Suprapubic skin (tissue), 4 donors: Measurements from ENCODE around the gene PXK. TPM values are rescaled to one million over a fixed set of nuclear protein-coding genes. Genes with fewer than 3 reads are reported as not detected.

Experiments
- DNase-seq, 2 donors: peaks; one replicate each; pipeline ENCODE4 v3.0.0-alpha.2; 2019; ENCODE audit warnings: low spot score in 2 of 2
- H3K27ac ChIP-seq: fragments of 200-600 bp; sonication (generic); one replicate; pipeline ENCODE4 v1.5.1; 2019
- H3K27me3 ChIP-seq: fragments of 200-600 bp; sonication (generic); one replicate; pipeline ENCODE4 v1.5.1; 2019
- H3K36me3 ChIP-seq: fragments of 200-600 bp; sonication (generic); one replicate; pipeline ENCODE4 v1.5.1; 2019
- H3K4me1 ChIP-seq: fragments of 200-600 bp; sonication (generic); one replicate; pipeline ENCODE4 v1.5.1; 2019
- H3K4me3 ChIP-seq: fragments of 200-600 bp; sonication (generic); one replicate; pipeline ENCODE4 v1.5.1; 2019; ENCODE audit warnings: mild to moderate bottlenecking
- H3K9me3 ChIP-seq: fragments of 200-600 bp; sonication (generic); one replicate; pipeline ENCODE4 v1.5.1; 2019
- CTCF ChIP-seq, 2 donors: fragments of 200-600 bp in 1 of 2; fragments of 450-650 bp in 1 of 2; sonication (generic) in 1 of 2; IDR thresholded peaks; one replicate each; pipeline ENCODE4 v1.5.1; 2016 to 2019; ENCODE audit warnings: antibody characterized with exemption in 2 of 2, mild to moderate bottlenecking in 1 of 2, moderate library complexity in 1 of 2
- EP300 ChIP-seq: sonication (generic); formaldehyde crosslinking; IDR thresholded peaks from one replicate; pipeline ENCODE4 v1.6.1; 2017; ENCODE audit warnings: antibody characterized with exemption
- POLR2A ChIP-seq, 2 donors: fragments of 450-650 bp; IDR thresholded peaks; one replicate each; pipeline ENCODE4 v1.6.1; 2017; ENCODE audit warnings: antibody characterized with exemption in 2 of 2, mild to moderate bottlenecking in 2 of 2, moderate library complexity in 2 of 2
- POLR2AphosphoS5 ChIP-seq, 3 donors: sonication (generic); formaldehyde crosslinking; IDR thresholded peaks; one replicate each; pipeline ENCODE4 v1.6.1; 2017; ENCODE audit warnings: antibody characterized with exemption in 3 of 3
- WGBS: methylation state at CpG from one replicate; pipeline ENCODE4 v1.1.5; 2018; 5-methylcytosine and 5-hydroxymethylcytosine counted together
- total RNA-seq, 4 donors: library from RNA; depleted of rRNA; stranded (reverse); fragments of >200 nt; gene quantifications; one replicate each; pipeline ENCODE4 v1.1.0, GENCODE V29; 2016

Gene PXK
- total RNA-seq, 4 donors from 2014 or later: 16.0 to 36.9 (median 21.8) TPM

- Histone ChIP-seq H3K9me3 (no peaks in the 10 kb centered on the region), H3K4me1 (peaks cover 7% of the 10 kb centered on the region), H3K27ac (no peak overlapping the region), H3K36me3 (peaks cover 3% of the 10 kb centered on the region), H3K27me3 (no peaks in the 10 kb centered on the region), H3K4me3 (no peak overlapping the region)
- WGBS: 93% methylated on average over 3 of the region's 3 CpGs
- no peak for DNase-seq
- TF ChIP-seq EP300: no peak
- TF ChIP-seq CTCF (IDR thresholded peaks at IDR 0.05): no peak
- no peak for TF ChIP-seq POLR2A (IDR thresholded peaks at IDR 0.05)
- TF ChIP-seq POLR2AphosphoS5 (IDR thresholded peaks at IDR 0.05): no peak
Observed at GRCh38 chr3:58341376-58341775, 8.7 kb downstream of the PXK start.

- TF ChIP-seq CTCF (IDR thresholded peaks at IDR 0.05): no peak
- TF ChIP-seq POLR2AphosphoS5 (IDR thresholded peaks at IDR 0.05): no peak
- TF ChIP-seq POLR2A (IDR thresholded peaks at IDR 0.05): no peak
- no peak for TF ChIP-seq EP300
- Histone ChIP-seq H3K27me3 (no peaks in the 10 kb centered on the region), H3K4me1 (peaks cover 7% of the 10 kb centered on the region), H3K27ac (no peak overlapping the region), H3K4me3 (no peak overlapping the region), H3K36me3 (peaks cover 3% of the 10 kb centered on the region), H3K9me3 (no peaks in the 10 kb centered on the region)
- 81% methylated on average over 5 of the region's 5 CpGs for WGBS
- no peak for DNase-seq
Observed at GRCh38 chr3:58342676-58343075, 10.0 kb downstream of the PXK start.

- Histone ChIP-seq H3K27me3 (no peaks in the 10 kb centered on the region), H3K9me3 (no peaks in the 10 kb centered on the region), H3K4me3 (no peak overlapping the region), H3K27ac (no peak overlapping the region), H3K4me1 (peaks cover 20% of the 10 kb centered on the region), H3K36me3 (no peaks in the 10 kb centered on the region)
- DNase-seq: no peak
- WGBS: 94% methylated on average over 4 of the region's 4 CpGs
- TF ChIP-seq EP300 (no peak), POLR2AphosphoS5 (IDR thresholded peaks at IDR 0.05) (no peak), POLR2A (IDR thresholded peaks at IDR 0.05) (no peak), CTCF (IDR thresholded peaks at IDR 0.05) (no peak)
Observed at GRCh38 chr3:58345457-58345856, 12.8 kb downstream of the PXK start.

DNA sequence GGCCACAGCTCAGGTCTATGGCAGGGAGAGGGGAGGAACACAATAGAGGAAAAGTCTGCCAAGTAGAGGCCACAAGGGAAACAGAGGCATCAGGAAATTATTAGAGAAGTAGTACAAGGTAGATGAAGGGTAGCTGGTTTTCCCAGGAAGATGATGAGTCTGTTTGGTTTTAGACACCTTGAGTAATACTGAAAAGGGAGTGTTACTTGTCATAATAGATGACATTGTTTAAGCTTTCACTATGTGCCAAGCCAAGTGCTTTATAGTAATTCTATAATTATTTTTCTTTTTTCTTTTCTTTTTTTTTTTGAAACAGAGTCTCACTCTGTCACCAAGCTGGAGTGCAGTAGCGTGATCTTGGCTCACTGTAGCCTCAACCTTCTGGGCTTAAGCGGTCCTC, 13.7 kb downstream of the PXK start:
- Histone ChIP-seq H3K9me3 (no peaks in the 10 kb centered on the region), H3K4me3 (no peak overlapping the region), H3K4me1 (peaks cover 24% of the 10 kb centered on the region), H3K27me3 (no peaks in the 10 kb centered on the region), H3K36me3 (no peaks in the 10 kb centered on the region), H3K27ac (no peak overlapping the region)
- DNase-seq: no peak
- TF ChIP-seq POLR2A (IDR thresholded peaks at IDR 0.05) (no peak), CTCF (IDR thresholded peaks at IDR 0.05) (no peak), POLR2AphosphoS5 (IDR thresholded peaks at IDR 0.05) (no peak), EP300 (no peak)
- 41% methylated on average over 2 of the region's 2 CpGs for WGBS

- H3K9me3 ChIP-seq: no peaks in the 10 kb centered on the region
- WGBS: 96% methylated on average over 7 of the region's 7 CpGs
- H3K27ac ChIP-seq: no peak overlapping the region
- H3K27me3 ChIP-seq: no peaks in the 10 kb centered on the region
- no peak for DNase-seq
- H3K36me3 ChIP-seq: no peaks in the 10 kb centered on the region
- no peak overlapping the region for H3K4me3 ChIP-seq
- TF ChIP-seq CTCF (IDR thresholded peaks at IDR 0.05): no peak
- TF ChIP-seq EP300: no peak
- no peak for TF ChIP-seq POLR2AphosphoS5 (IDR thresholded peaks at IDR 0.05)
- TF ChIP-seq POLR2A (IDR thresholded peaks at IDR 0.05): no peak
- H3K4me1 ChIP-seq: peaks cover 27% of the 10 kb centered on the region
Observed at GRCh38 chr3:58347984-58348383, 15.3 kb downstream of the PXK start.
